GM13976 (cell line): Measurements from ENCODE around the gene TTC7B.

Experiments
- DNase-seq: peaks from one replicate; pipeline ENCODE4 v3.0.0; 2012; ENCODE audit warnings: low spot score
- in situ Hi-C: fragments of 300-500 bp; cut with MboI; formaldehyde crosslinking; loops from one replicate; pipeline ENCODE4 v1.12.0; 2022; ENCODE audit warnings: low sequenced_read_pairs, mixed read lengths, inconsistent platforms; ENCODE audit not compliant: unreplicated experiment
- TF ChIP-seq, protein P1 (sequence below): IDR thresholded peaks from 2 replicates; pipeline ENCODE4 v1.5.1; 2012; ENCODE audit warnings: borderline replicate concordance, mild to moderate bottlenecking; ENCODE audit not compliant: insufficient read depth; ENCODE audit errors: extremely low read depth, missing control alignments, control extremely low read depth

The TTC7B gene

DNA sequence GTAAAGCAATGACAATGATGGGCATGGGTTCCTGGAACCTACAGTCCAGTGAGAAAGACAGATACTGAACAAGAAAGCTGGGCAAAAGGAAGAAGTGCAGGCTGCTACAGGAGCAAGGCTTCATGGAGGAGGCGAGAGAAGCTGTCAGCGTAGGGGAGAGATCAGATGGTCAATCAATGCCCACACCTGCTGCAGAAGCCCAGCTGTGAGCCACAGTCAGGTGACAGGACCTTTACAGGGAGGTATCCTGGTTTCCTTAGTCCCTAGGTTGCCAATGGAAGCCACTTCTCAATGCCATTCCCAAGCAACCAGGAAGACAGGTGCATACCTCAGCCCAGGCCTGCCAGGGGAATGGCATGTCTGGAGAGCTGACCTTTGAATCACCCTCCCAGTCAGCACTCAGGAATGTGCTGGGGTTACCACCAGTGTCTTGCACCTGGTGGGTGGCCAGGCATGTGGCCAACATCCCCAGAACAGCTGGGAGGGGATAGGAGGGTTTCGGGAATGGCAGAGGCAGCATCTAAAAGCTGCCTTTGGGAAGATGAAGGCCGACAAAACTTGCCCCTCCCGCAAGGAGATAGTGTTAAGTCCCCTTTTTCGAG lies 170.3 kb downstream of the TTC7B start:
- in situ Hi-C loops: no loop called here
- no peak for DNase-seq
- TF ChIP-seq, protein P1, sequence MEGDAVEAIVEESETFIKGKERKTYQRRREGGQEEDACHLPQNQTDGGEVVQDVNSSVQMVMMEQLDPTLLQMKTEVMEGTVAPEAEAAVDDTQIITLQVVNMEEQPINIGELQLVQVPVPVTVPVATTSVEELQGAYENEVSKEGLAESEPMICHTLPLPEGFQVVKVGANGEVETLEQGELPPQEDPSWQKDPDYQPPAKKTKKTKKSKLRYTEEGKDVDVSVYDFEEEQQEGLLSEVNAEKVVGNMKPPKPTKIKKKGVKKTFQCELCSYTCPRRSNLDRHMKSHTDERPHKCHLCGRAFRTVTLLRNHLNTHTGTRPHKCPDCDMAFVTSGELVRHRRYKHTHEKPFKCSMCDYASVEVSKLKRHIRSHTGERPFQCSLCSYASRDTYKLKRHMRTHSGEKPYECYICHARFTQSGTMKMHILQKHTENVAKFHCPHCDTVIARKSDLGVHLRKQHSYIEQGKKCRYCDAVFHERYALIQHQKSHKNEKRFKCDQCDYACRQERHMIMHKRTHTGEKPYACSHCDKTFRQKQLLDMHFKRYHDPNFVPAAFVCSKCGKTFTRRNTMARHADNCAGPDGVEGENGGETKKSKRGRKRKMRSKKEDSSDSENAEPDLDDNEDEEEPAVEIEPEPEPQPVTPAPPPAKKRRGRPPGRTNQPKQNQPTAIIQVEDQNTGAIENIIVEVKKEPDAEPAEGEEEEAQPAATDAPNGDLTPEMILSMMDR: no peak

DNA sequence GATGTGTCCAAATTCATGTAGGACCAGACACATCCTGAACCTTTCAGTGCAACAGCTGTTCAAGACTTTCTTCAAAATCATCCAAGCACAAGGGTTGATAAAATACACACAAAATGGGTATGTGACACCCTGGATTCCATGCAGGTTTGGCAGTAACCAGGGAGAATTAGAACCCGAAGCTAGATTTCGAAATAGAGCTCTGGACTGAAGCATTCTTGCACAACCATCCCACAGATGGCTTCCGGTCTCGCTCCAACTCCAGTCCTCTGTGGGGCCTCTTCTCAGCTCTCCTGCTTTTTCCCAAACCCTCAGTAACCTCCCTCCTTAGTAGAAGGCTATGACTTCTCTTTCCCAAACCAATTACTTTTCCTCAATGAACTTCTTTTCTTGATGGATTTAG lies 171.3 kb downstream of the TTC7B start:
- no peak for DNase-seq
- in situ Hi-C loops: no loop called here

DNA sequence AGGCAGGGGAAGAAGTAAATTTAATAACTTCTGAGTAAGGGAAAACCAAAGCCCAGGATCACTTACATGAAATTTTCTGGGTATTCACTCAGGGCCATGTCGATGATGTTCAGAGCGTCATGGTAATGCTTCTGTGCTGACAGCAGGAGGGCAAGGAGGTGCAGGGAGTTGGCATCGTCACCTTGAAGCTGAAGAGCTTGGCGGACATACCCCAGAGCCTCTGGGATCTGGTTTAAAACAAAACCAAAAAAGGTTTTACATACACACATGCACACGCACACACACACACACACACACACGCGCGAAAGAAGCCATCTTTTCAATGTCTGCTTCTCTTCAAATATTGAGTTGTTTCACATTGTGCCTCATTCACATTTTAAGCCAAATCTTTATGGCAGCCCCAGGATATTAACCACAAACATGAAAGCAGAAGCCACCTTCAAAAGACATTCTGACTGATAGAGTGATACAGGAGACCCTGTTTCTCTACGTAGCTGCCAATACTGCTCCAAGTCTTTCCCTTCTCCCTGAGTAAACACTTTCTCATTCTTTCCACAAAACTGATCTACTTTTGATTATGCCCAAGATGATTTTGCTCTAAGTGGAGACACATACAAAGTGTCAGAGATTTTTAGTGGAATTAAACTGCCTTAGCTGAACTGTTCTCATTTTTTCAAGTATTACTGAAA lies 172.1 kb downstream of the TTC7B start:
- DNase-seq: no peak
- TF ChIP-seq, protein P1: no peak
- in situ Hi-C loops: no loop called here

More for the DNA sequence above, 171.3 kb downstream of the TTC7B start:
- TF ChIP-seq, protein P1: no peak

DNA sequence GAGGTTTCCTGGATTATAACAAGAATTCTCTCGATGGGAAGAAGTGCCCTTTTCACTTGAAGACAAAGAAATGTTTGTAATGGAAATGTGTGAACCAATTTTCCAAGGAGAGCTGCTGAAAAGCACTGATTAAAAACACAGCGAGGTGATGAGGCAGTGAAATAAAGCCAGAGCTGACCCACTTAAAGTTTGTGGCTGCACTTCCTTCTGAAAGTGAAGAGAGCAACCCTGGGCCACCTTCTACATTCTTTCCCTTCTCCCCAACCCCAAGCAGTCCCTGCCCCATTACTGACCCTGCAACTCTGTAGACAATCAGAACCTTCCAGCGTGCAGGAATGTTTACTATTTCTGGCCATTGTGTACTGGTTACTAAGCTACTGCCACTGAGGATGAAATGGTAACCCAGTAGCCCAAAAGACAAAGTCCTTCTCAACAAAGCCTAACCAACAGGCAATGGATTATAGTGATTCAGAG lies 173.9 kb downstream of the TTC7B start:
- in situ Hi-C loops: no loop called here
- TF ChIP-seq, protein P1: no peak
- no peak for DNase-seq

DNA sequence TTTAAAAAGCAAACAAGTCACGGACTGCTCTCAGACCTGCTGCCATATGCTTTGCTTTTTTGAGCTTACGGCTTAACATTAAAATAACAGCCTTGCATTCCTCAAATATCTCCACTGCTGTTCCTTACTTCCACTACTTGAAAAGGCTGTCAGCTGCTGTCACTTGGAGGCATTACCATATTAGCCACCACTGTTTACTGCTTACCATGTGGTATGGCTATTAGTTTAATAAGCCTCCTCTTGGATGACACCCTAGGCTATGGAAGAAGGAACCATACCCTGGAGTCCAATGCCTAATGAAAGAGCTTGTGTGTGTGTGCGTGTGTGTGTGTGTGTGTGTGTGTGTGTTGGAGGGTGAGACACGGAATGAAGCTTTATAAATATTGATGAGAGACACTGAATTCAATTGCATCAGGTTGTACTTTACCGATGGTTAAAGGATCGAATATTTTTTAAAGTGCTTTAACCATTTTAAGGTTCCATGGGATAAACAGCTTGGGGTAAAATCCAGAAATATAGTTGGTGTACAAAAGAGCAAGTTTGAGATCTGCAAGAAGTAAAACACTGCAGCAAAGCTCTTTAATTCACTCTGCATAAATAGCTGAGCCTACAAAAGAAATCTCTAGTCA lies 174.5 kb downstream of the TTC7B start:
- TF ChIP-seq, protein P1: no peak
- DNase-seq: no peak
- in situ Hi-C loops: no loop called here

DNA sequence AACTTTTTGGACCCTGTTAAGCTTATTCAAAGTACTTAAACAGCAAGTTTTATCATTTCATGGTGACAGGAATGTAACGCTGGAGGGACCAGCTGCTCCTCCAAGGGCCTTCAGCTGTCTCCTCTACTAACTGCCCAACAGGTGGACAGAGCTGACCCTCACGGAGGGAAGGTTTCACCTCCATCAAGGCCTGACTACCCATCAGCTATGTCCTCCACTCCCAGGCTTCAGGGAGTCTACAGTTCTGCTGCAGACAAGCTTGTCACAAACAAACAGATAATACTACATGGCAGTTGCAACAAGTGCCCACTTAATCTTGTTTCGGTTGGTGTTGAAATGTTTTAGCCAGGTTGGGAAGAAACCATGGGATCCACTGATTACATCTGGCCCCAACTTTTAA lies 175.1 kb downstream of the TTC7B start:
- DNase-seq: no peak
- in situ Hi-C loops: no loop called here
- TF ChIP-seq, protein P1: no peak
